SK-N-MC (cell line): ENCODE data around the gene PPP1R9A.

Source experiments
- EZH2 ChIP-seq: fragments of 200-600 bp; sonication (generic); IDR thresholded peaks from one replicate; pipeline ENCODE4 v1.6.1; 2017; ENCODE audit warnings: antibody characterized with exemption
- FOXP2 ChIP-seq: optimal IDR thresholded peaks from 2 replicates; pipeline ENCODE3; 2011; ENCODE audit warnings: mild to moderate bottlenecking, moderate library complexity; ENCODE audit not compliant: insufficient read depth; ENCODE audit errors: extremely low read length, control extremely low read depth

- no peak for TF ChIP-seq FOXP2
- TF ChIP-seq EZH2: no peak
These were observed 331.0 kb downstream of the PPP1R9A start for GRCh38 chr7:95238252-95238943.
